Liver (tissue), 3 donors: ENCODE results near the gene FRMD4A.

Source experiments
- ATF3 ChIP-seq: IDR thresholded peaks from 2 replicates; pipeline ENCODE4 v1.6.1; 2016; ENCODE audit warnings: antibody characterized with exemption
- CTCF ChIP-seq: fragments of 150-350 bp; IDR thresholded peaks from 2 replicates; pipeline ENCODE4 v1.5.1; 2017; ENCODE audit warnings: improper control_type of control experiment, low read depth, low read length; ENCODE audit not compliant: missing input control
- EGR1 ChIP-seq, 2 donors: IDR thresholded peaks; 2 replicates each; pipeline ENCODE4 v1.6.1; 2016 to 2018; ENCODE audit warnings: antibody characterized with exemption in 2 of 2, low read depth in 2 of 2
- FOXA2 ChIP-seq: IDR thresholded peaks from 2 replicates; pipeline ENCODE4 v1.6.1; 2016; ENCODE audit warnings: antibody characterized with exemption
- GABPA ChIP-seq, 2 donors: IDR thresholded peaks in 1 of 2; conservative IDR thresholded peaks in 1 of 2; 2 replicates each; pipeline ENCODE4 v1.6.1; 2016; ENCODE audit warnings: antibody characterized with exemption in 2 of 2, mild to moderate bottlenecking in 1 of 2, moderate library complexity in 1 of 2
- JUND ChIP-seq, 2 donors: IDR thresholded peaks; 2 replicates each; pipeline ENCODE4 v1.6.1; 2016; ENCODE audit warnings: antibody characterized with exemption in 2 of 2
- MAX ChIP-seq: IDR thresholded peaks from 2 replicates; pipeline ENCODE4 v1.6.1; 2016; ENCODE audit warnings: antibody characterized with exemption
- NR2F2 ChIP-seq: IDR thresholded peaks from 2 replicates; pipeline ENCODE4 v1.6.1; 2016; ENCODE audit warnings: antibody characterized with exemption
- RAD21 ChIP-seq, 2 donors: IDR thresholded peaks; 2 replicates each; pipeline ENCODE4 v1.6.1; 2016; ENCODE audit warnings: antibody characterized with exemption in 2 of 2, mild to moderate bottlenecking in 2 of 2
- RXRA ChIP-seq, 2 donors: IDR thresholded peaks; 2 replicates each; pipeline ENCODE4 v1.6.1; 2017 to 2018; ENCODE audit warnings: antibody characterized with exemption in 2 of 2, mild to moderate bottlenecking in 1 of 2
- TF ChIP-seq, protein P1 (sequence below): IDR thresholded peaks from 2 replicates; pipeline ENCODE4 v1.6.1; 2016; ENCODE audit warnings: antibody characterized with exemption
- TF ChIP-seq, protein P2 (sequence below): IDR thresholded peaks from 2 replicates; pipeline ENCODE4 v1.6.1; 2016; ENCODE audit warnings: antibody characterized with exemption, mild to moderate bottlenecking
- donor health status: healthy.
- donor health status: healthy.

GRCh38 chr10:13613519-13613918 lies 717.2 kb downstream of the FRMD4A start:
- TF ChIP-seq CTCF (peak; percentile 14), MAX (no peak), GABPA (IDR thresholded peaks at IDR 0.05 in 1 of 2, conservative IDR thresholded peaks at IDR 0.05 in 1 of 2) (no peak), FOXA2 (no peak), JUND (IDR thresholded peaks at IDR 0.05) (no peak), ATF3 (no peak), NR2F2 (no peak), RAD21 (IDR thresholded peaks at IDR 0.05) (peak; percentile 64 to 76), EGR1 (IDR thresholded peaks at IDR 0.05; ENCODE audit: low read depth in 2 of 2) (no peak), RXRA (IDR thresholded peaks at IDR 0.05) (no peak)
- TF ChIP-seq, protein P1, sequence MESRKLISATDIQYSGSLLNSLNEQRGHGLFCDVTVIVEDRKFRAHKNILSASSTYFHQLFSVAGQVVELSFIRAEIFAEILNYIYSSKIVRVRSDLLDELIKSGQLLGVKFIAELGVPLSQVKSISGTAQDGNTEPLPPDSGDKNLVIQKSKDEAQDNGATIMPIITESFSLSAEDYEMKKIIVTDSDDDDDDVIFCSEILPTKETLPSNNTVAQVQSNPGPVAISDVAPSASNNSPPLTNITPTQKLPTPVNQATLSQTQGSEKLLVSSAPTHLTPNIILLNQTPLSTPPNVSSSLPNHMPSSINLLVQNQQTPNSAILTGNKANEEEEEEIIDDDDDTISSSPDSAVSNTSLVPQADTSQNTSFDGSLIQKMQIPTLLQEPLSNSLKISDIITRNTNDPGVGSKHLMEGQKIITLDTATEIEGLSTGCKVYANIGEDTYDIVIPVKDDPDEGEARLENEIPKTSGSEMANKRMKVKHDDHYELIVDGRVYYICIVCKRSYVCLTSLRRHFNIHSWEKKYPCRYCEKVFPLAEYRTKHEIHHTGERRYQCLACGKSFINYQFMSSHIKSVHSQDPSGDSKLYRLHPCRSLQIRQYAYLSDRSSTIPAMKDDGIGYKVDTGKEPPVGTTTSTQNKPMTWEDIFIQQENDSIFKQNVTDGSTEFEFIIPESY: no peak
- TF ChIP-seq, protein P2, sequence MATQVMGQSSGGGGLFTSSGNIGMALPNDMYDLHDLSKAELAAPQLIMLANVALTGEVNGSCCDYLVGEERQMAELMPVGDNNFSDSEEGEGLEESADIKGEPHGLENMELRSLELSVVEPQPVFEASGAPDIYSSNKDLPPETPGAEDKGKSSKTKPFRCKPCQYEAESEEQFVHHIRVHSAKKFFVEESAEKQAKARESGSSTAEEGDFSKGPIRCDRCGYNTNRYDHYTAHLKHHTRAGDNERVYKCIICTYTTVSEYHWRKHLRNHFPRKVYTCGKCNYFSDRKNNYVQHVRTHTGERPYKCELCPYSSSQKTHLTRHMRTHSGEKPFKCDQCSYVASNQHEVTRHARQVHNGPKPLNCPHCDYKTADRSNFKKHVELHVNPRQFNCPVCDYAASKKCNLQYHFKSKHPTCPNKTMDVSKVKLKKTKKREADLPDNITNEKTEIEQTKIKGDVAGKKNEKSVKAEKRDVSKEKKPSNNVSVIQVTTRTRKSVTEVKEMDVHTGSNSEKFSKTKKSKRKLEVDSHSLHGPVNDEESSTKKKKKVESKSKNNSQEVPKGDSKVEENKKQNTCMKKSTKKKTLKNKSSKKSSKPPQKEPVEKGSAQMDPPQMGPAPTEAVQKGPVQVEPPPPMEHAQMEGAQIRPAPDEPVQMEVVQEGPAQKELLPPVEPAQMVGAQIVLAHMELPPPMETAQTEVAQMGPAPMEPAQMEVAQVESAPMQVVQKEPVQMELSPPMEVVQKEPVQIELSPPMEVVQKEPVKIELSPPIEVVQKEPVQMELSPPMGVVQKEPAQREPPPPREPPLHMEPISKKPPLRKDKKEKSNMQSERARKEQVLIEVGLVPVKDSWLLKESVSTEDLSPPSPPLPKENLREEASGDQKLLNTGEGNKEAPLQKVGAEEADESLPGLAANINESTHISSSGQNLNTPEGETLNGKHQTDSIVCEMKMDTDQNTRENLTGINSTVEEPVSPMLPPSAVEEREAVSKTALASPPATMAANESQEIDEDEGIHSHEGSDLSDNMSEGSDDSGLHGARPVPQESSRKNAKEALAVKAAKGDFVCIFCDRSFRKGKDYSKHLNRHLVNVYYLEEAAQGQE: no peak
